Measurements from ENCODE around the gene DDX39B.
"Not testable (repeated sequence)": the region's sequence is repeated elsewhere in the genome, so short reads cannot be mapped to it uniquely, and the experiment has no call there.

DDX39B gene

GRCh38 chr6:31487674-31488073 is 54.1 kb downstream of the DDX39B start:
- not testable (repeated sequence) for DNase-seq (ENCODE audit: low read depth, low spot score)

DNA sequence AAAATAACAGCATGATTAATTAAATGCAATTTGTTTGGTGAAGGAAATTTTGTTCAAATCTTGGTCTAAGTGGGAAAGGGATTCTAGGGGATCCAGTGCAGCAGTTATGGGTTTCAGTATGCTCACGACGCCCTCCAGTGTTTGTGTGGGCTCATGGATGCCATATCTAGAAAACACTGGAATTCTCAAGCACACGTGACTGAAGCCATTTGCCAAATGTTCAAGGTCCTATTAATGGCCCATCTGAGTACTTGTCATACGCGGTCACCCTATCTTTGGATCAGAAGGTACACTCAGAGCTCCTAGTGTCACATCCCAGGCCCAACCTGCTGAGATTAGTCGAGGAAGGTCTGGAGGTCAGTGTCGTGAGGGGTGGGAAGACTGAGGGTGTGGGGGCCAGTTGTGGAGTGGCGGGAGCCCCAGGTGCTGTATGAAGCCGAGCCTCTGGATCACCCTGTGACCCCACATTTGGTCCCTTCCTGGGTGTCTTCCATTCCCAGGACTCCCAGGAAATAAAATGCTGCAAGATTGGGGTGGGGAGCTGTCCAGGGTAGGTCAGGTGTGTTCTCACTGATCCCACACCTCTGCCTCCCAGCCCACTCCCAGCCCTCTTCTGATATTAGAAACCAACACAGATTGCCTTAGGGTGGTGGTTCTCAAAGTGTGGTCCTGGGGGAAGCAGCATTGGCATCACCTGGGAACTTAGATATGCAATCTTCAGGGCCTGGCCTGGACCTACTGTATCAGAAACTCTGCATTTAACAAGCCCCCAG is 55.6 kb downstream of the DDX39B start:
- DNase-seq (ENCODE audit: low read depth, low spot score) = not testable (repeated sequence)

DNA sequence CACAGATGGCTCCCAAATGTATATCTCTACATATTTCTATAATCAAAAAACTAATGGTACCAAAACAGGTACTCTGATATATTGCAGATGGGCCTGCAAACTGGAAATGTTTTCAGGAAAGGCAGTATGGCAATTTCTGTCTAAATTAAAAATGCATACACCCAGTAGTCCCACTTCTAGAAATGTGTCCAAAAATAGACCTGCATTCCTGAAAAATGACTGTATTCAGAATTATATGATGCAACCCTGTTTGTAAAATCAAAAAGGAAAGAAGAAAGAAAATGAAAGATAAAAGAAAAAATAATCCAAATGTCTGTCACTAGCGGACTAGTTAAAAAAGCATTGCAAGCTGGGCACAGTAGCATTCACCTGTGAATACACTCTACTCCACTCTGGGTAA is 56.7 kb downstream of the DDX39B start:
- no peak for DNase-seq (ENCODE audit: low read depth, low spot score)

DNA sequence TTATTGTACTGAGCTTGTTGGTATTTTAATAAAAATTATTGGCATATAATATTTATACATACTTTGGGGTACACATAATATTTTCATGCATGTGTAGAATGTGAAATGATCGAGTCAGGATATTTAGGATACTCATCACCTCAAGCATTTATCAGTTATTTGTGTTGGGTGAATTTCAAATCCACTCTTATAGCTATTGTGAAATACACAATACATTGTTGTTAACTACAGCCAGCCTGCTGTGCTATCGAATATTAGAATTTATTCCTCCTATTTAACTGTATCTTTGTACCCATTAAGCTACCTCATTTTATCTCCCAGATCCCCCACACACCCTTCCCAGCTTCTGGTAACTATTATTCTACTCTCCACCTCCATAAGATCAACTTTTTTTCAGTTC is 58.4 kb downstream of the DDX39B start:
- DNase-seq (ENCODE audit: low read depth, low spot score) = no peak

- DNase-seq (ENCODE audit: low read depth, low spot score) = no peak
Measured at GRCh38 chr6:31480574-31480973, 61.2 kb downstream of the DDX39B start.

Measured in iPS DF 19.7 (cell line).